ENCODE data around the gene OPCML. TPM values are rescaled to one million over a fixed set of nuclear protein-coding genes. Genes with fewer than 3 reads are reported as not detected.

The OPCML gene
- total RNA-seq, 3 donors from 2014 or later (not counting 1 experiment from before 2014, with no cell fraction given), result not detected

- Mint-ChIP-seq H3K4me3 (no peak overlapping the region), H3K27me3 (ENCODE audit: low read depth in 2 of 2) (no peaks in the 10 kb centered on the region), H3K4me1 (no peaks in the 10 kb centered on the region), H3K36me3 (no peaks in the 10 kb centered on the region), H3K9me3 (peaks cover 10 to 11% of the 10 kb centered on the region in 2 donors), H3K27ac (no peak overlapping the region)
- DNase-seq (no peak), ATAC-seq (no peak)
- no peaks in the 10 kb centered on the region for H3K4me1 ChIP-seq (ENCODE audit: control insufficient read depth, insufficient read depth, low read length)
- H3K4me3 ChIP-seq (ENCODE audit: low read length), result no peak overlapping the region
- peaks cover 3% of the 10 kb centered on the region for H3K9me3 ChIP-seq (ENCODE audit: control insufficient read depth, insufficient read depth, low read length)
- H3K27ac ChIP-seq (ENCODE audit: low read length), result no peak overlapping the region
- H3K27me3 ChIP-seq (ENCODE audit: control insufficient read depth, insufficient read depth, low read length), result no peaks in the 10 kb centered on the region
- intact Hi-C loops (cut with micrococcal nuclease), result no loop called here
- H3K36me3 ChIP-seq (ENCODE audit: control insufficient read depth, insufficient read depth, low read length), result no peaks in the 10 kb centered on the region
- WGBS (ENCODE audit: insufficient coverage), result 88% methylated on average over 4 of the region's 4 CpGs
- no peak for TF ChIP-seq CTCF (IDR thresholded peaks at IDR 0.05)
Observed at GRCh38 chr11:132448334-132448995, 1083.8 kb downstream of the OPCML start.

DNA sequence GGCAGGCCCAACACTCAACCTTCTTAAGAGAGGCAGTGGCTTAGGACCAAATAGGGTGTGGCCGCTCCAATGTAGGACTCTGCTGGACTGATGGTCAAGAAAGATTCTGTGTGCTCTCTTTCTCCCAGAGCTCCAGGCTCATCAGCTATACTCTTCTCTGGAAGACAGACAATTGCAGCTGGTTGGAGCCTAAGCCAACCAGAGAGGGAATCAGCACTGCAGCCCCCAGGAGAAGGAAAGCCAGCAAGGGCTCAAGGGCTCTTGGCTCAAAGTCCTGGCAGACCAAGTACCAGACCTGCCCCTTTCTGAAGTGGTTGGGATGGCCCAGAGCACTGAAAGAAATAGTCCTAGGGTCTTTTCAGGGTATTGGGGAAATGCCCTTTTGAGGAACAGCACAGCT lies 1084.5 kb downstream of the OPCML start:
- intact Hi-C loops (cut with micrococcal nuclease), result no loop called here
- no peak for TF ChIP-seq CTCF (IDR thresholded peaks at IDR 0.05)
- Histone ChIP-seq H3K4me3 (ENCODE audit: low read length) (no peak overlapping the region), H3K27ac (ENCODE audit: low read length) (no peak overlapping the region), H3K27me3 (ENCODE audit: control insufficient read depth, insufficient read depth, low read length) (no peaks in the 10 kb centered on the region), H3K36me3 (ENCODE audit: control insufficient read depth, insufficient read depth, low read length) (no peaks in the 10 kb centered on the region), H3K4me1 (ENCODE audit: control insufficient read depth, insufficient read depth, low read length) (no peaks in the 10 kb centered on the region), H3K9me3 (ENCODE audit: control insufficient read depth, insufficient read depth, low read length) (no peaks in the 10 kb centered on the region)
- H3K36me3 Mint-ChIP-seq, result no peaks in the 10 kb centered on the region
- DNase-seq (no peak), ATAC-seq (no peak)
- H3K27me3 Mint-ChIP-seq (ENCODE audit: low read depth in 2 of 2), result no peaks in the 10 kb centered on the region
- H3K4me1 Mint-ChIP-seq, result no peaks in the 10 kb centered on the region
- peaks cover 10 to 13% of the 10 kb centered on the region in 2 donors for H3K9me3 Mint-ChIP-seq
- WGBS (ENCODE audit: insufficient coverage), result 95% methylated on average over 1 of the region's 1 CpG
- H3K27ac Mint-ChIP-seq, result no peak overlapping the region
- no peak overlapping the region for H3K4me3 Mint-ChIP-seq

GRCh38 chr11:132445859-132446291 lies 1086.4 kb downstream of the OPCML start:
- H3K27me3 ChIP-seq (ENCODE audit: control insufficient read depth, insufficient read depth, low read length), result no peaks in the 10 kb centered on the region
- DNase-seq (no peak), ATAC-seq (no peak)
- no peaks in the 10 kb centered on the region for H3K36me3 Mint-ChIP-seq
- no peak for TF ChIP-seq CTCF (IDR thresholded peaks at IDR 0.05)
- no peak overlapping the region for H3K27ac Mint-ChIP-seq
- H3K9me3 ChIP-seq (ENCODE audit: control insufficient read depth, insufficient read depth, low read length), result no peaks in the 10 kb centered on the region
- H3K9me3 Mint-ChIP-seq, result peaks cover 8% of the 10 kb centered on the region in 2 donors
- no peaks in the 10 kb centered on the region for H3K4me1 Mint-ChIP-seq
- H3K4me3 Mint-ChIP-seq, result no peak overlapping the region
- H3K27ac ChIP-seq (ENCODE audit: low read length), result no peak overlapping the region
- no peak overlapping the region for H3K4me3 ChIP-seq (ENCODE audit: low read length)
- no peaks in the 10 kb centered on the region for H3K36me3 ChIP-seq (ENCODE audit: control insufficient read depth, insufficient read depth, low read length)
- intact Hi-C loops (cut with micrococcal nuclease), result no loop called here
- 67% methylated on average over 1 of the region's 1 CpG for WGBS (ENCODE audit: insufficient coverage)
- H3K27me3 Mint-ChIP-seq (ENCODE audit: low read depth in 2 of 2), result no peaks in the 10 kb centered on the region
- H3K4me1 ChIP-seq (ENCODE audit: control insufficient read depth, insufficient read depth, low read length), result no peaks in the 10 kb centered on the region

- WGBS (ENCODE audit: insufficient coverage), result 93% methylated on average over 4 of the region's 4 CpGs
- intact Hi-C loops (cut with micrococcal nuclease), result no loop called here
Observed at GRCh38 chr11:132444911-132445310, 1087.4 kb downstream of the OPCML start.

More at GRCh38 chr11:132444911-132445310, 1087.4 kb downstream of the OPCML start:
- Histone ChIP-seq H3K36me3 (ENCODE audit: control insufficient read depth, insufficient read depth, low read length) (no peaks in the 10 kb centered on the region), H3K9me3 (ENCODE audit: control insufficient read depth, insufficient read depth, low read length) (no peaks in the 10 kb centered on the region), H3K27ac (ENCODE audit: low read length) (no peak overlapping the region), H3K4me1 (ENCODE audit: control insufficient read depth, insufficient read depth, low read length) (no peaks in the 10 kb centered on the region), H3K27me3 (ENCODE audit: control insufficient read depth, insufficient read depth, low read length) (no peaks in the 10 kb centered on the region), H3K4me3 (ENCODE audit: low read length) (no peak overlapping the region)
- no peak overlapping the region for H3K4me3 Mint-ChIP-seq
- H3K27ac Mint-ChIP-seq, result no peak overlapping the region
- no peaks in the 10 kb centered on the region for H3K27me3 Mint-ChIP-seq (ENCODE audit: low read depth in 2 of 2)
- no peak for TF ChIP-seq CTCF (IDR thresholded peaks at IDR 0.05)
- DNase-seq (no peak), ATAC-seq (no peak)
- no peaks in the 10 kb centered on the region for H3K4me1 Mint-ChIP-seq
- peaks cover 8 to 12% of the 10 kb centered on the region in 2 donors for H3K9me3 Mint-ChIP-seq
- no peaks in the 10 kb centered on the region for H3K36me3 Mint-ChIP-seq

Measured in natural killer cell (primary cell).